ENCODE results near the gene MTFR2.
"Not testable (repeated sequence)": the region's sequence is repeated elsewhere in the genome, so short reads cannot be mapped to it uniquely, and the experiment has no call there.

MTFR2 gene

GRCh38 chr6:136235233-136235564, 14.9 kb downstream of the MTFR2 start:
- DNase-seq (ENCODE audit: low read depth), result no peak

DNA sequence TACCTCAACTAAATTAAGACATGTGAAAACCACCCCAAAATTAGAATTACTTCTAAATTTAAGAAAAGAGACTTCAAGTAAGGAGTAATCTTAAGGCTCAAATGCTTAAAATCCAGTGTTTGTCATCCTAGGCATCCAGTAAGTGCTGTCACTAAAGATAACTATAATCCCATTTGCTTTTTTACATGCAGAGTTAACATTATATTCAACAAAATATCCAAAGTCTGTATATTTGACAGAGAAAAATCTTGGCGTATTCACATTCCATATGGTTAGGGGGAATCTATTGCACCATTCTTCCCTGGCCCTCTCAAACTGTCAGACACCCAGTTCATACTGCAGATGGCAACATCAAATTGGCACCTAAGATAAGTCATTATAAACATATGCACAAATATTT, 17.4 kb downstream of the MTFR2 start:
- DNase-seq (ENCODE audit: low read depth), result no peak

- no peak for DNase-seq (ENCODE audit: low read depth)
Measured at GRCh38 chr6:136230219-136230853, 19.8 kb downstream of the MTFR2 start.

DNA sequence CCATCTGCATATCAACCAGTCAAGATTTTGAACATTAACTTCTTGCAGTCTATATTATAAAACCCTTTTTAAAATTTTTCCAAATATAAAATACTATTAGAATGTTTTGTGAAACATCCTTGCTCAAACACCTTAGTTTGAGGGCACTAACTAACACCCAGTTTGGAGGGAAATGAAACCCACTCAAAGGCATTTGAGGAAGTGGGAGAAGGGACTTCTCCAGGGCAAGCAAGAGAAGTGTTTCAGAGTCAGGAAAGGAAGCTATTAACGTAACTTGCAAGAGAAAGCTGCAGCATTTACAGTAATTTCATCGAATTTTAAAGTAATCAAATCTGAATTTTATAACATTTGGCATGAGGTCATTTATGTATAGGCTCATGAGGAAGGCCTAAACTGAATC, 21.3 kb downstream of the MTFR2 start:
- DNase-seq (ENCODE audit: low read depth), result no peak

- no peak for DNase-seq (ENCODE audit: low read depth)
Measured at GRCh38 chr6:136226674-136227377, 23.3 kb downstream of the MTFR2 start.

- DNase-seq (ENCODE audit: low read depth), result peak; percentile 41
Measured at GRCh38 chr6:136226027-136226673, 24.0 kb downstream of the MTFR2 start.

GRCh38 chr6:136225496-136225895, 24.6 kb downstream of the MTFR2 start:
- no peak for DNase-seq (ENCODE audit: low read depth)

GRCh38 chr6:136224974-136225373, 25.1 kb downstream of the MTFR2 start:
- DNase-seq (ENCODE audit: low read depth), result not testable (repeated sequence)

GRCh38 chr6:136216503-136217401, 33.4 kb downstream of the MTFR2 start:
- no peak for DNase-seq (ENCODE audit: low read depth)

- no peak for DNase-seq (ENCODE audit: low read depth)
Measured at GRCh38 chr6:136213853-136214252, 36.3 kb downstream of the MTFR2 start.

DNA sequence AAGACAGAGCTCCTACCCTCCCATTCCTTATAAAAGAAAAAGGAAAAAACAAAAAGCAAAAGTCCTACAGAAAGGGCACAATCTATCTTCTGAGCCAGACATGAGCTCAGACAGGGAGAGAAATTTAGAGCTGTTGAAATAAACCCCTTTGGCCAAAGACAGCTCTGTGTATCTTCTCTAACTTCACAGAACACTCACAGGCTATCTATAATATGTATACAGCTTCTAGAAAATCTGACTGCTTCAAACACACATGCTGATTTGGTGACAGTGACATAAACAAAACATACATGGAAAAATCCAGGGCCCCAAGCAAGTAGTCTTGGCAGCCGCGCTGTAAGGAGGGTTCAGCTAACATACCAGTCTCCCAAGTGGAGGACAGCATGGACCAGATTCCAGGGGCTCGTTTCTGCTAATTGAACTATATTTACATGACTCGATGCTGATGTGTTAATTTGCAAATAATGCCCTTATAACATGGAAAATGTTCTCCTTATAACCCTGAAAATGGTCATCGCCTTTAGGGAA, 37.0 kb downstream of the MTFR2 start:
- DNase-seq (ENCODE audit: low read depth), result no peak

- DNase-seq (ENCODE audit: low read depth), result no peak
Measured at GRCh38 chr6:136212608-136213007, 37.5 kb downstream of the MTFR2 start.

DNA sequence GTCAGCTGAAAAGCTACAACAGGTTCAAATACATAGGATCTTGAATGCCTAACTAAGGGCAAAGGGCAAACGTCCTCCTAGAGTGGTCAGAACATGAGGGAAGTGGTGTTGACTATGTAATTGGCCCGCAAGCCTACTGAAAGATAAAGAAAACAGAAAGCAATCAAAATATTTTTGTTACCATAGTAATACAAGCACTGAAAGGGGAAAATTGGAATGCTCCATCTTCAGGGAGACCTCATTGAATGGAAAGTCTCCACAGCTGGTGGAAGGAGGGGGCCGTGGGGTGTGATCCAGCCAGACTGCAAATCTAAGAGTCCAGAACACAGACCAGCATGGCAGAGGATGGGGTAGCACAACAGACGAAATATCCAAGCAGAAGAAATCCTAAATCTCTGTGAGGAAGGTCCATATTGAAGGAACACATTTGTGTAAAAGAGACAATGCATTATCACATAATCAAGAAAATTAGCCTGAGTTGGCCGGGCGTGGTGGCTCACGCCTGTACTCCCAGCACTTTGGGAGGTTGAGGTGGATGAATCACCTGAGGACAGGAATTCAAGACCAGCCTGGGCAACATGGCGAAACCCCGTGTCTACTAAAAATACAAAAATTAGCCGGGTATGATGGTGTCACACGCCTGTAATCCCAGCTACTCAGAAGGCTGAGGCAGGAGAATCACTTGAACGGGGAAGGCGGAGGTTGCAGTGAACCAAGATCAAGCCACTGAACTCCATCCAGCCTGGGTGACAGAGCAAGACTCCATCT, 39.5 kb downstream of the MTFR2 start:
- DNase-seq (ENCODE audit: low read depth), result no peak

DNA sequence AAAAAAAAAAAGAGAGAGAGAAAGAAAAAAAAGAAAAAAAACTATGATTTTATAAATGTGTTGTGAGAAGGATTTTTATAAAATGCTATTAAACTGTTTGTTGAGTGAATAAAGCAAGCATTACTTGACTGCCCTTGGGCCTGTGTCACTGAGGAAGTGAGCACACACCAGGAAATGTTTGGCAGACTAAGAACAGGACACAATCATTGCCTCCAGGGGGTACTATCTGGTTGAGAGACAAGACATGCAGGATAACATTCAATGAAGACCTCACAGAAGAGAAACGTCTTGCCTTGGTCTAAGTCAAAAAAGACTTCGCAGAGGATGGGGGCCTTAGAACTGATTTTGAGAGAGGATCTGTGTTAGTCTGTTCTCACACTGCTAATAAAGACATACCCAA, 40.6 kb downstream of the MTFR2 start:
- DNase-seq (ENCODE audit: low read depth), result no peak

DNA sequence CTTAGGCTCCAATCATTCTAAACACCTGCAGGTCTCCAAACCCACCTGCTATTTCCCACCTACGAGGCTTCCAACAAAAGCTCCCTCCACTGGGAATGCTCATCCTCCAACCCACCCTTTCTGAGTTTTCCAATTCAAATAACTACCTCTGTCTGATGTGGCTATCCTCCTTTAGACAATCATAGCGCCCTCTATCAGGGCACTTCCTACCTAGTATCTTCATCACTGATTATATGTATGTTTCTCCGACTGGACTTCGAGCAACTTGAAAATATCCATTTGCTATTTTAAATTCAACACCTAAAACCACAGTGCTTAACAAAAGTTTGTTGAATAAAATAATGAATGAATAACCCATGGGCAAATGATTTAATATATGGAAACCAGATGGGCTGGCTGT, 41.3 kb downstream of the MTFR2 start:
- no peak for DNase-seq (ENCODE audit: low read depth)

DNA sequence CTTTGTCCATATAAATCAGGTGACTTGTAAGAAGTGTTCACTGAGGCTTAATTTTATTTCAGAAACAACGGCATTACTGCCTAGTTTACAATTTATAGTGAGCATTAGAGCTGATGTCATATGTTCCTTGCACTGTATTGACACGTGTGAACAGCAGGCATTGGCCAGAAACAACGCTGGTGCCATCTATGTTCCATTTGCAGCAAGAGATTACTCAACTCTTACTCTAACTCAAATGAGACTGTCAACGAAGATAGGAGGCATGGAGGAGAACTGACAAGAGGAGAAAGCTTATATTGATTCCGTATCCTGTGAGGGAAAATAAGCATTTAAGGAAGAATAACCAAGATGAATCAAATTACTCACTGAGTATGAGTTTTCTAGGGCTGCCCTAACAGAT, 48.4 kb downstream of the MTFR2 start:
- DNase-seq (ENCODE audit: low read depth), result no peak

DNA sequence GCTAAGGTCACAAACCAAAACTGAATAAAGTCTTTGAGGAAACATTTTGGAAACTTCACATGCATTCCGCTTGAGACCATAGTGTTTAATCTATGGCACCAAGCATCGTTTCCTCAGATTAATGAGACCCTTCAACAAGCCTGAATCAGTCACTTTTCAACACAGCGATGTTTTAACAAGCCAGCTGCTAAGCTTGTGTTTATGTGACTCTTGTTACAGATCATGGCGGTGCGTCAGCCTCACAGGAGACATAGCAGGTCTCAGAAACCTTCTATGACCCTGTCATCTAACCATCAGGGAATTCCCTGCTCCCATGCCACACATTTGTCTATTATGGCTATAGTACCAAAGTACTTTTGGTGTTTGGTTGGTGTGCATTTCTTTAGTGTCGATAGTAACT, 57.2 kb downstream of the MTFR2 start:
- DNase-seq (ENCODE audit: low read depth), result no peak

DNA sequence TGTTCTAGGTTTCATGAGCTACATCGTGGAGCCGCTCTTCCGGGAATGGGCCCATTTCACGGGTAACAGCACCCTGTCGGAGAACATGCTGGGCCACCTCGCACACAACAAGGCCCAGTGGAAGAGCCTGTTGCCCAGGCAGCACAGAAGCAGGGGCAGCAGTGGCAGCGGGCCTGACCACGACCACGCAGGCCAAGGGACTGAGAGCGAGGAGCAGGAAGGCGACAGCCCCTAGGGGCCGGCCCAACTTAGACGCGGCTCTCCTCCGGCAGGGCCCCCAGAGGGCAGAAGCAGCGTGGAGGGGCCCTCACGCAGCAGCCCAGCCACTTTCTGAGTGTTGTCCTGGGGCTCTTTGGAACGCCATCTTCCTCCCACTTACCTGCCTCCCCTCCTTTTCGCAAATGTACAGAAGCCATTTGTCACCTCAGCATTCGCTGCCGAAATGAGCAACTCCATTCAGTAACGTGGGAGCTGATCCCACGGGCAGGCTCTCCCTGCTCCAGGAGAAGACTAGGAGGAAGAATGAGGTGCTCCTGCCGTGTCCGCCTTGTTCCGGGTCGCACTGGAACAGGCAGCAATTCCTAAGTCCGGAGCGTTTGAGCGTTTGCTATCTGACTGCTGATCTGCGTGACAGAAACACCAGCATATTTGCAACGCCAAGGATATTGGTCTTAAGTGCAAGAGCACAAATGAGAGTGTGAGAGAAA, 58.4 kb downstream of the MTFR2 start:
- no peak for DNase-seq (ENCODE audit: low read depth)

DNA sequence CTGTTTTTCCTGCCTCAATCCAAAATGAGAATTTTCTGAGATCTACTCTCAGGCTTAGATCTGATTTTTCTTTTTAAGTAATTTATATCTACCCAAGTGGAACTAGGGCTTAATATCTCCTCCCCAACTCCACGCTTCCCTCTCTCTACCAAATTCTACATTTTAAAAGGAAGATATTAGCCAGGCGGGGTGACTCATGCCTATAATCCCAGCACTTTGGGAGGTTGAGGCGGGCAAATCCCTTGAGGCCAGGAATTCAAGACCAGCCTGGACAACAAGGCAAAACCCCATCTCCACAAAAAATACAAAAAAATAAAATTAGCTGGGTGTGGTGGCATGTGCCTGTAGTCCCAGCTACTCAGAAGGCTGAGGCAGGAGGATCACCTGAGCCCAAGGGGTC, 61.0 kb downstream of the MTFR2 start:
- DNase-seq (ENCODE audit: low read depth), result no peak

- no peak for DNase-seq (ENCODE audit: low read depth)
Measured at GRCh38 chr6:136188486-136188885, 61.6 kb downstream of the MTFR2 start.

DNA sequence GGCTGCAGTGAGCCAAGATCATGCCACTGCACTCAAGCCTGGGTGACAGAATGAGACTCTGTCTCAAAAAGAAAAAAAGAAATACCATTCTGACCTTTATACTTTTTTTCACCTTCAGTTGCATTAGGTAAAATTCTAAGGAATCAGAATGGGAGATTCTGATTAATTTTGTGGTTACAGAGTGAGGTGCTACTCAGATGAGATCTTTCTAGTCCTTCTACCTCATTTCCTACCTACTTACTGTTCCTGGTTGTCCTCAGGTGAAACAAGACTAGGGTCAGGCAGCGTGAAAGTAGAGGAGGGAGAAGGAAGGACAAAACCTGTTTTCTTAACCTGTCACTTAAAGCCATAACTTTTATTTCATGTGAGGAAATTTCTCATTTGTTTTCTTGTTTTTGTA, 63.7 kb downstream of the MTFR2 start:
- DNase-seq (ENCODE audit: low read depth), result no peak
